NCI-H2171 treated with DMSO at 0.1 percent for 48 hours (cell line): ENCODE measurements around the gene CST3.
A peak's percentile ranks its signal among the peaks of the same experiment; 100 is the strongest.

ENCODE experiments used
- DNase-seq: peaks from one replicate; lab custom pipeline; 2025; lab: John Stamatoyannopoulos, UW

CST3 gene

GRCh38 chr20:23602241-23602640 lies 35.5 kb downstream of the CST3 start:
- DNase-seq, result no peak

GRCh38 chr20:23601715-23602114 lies 36.0 kb downstream of the CST3 start:
- no peak for DNase-seq

GRCh38 chr20:23598481-23598880 lies 39.3 kb downstream of the CST3 start:
- no peak for DNase-seq

GRCh38 chr20:23596579-23597250 lies 41.0 kb downstream of the CST3 start:
- DNase-seq, result no peak

GRCh38 chr20:23595941-23596340 lies 41.8 kb downstream of the CST3 start:
- DNase-seq, result no peak

- peak; percentile 19 for DNase-seq
These were observed 49.0 kb downstream of the CST3 start for GRCh38 chr20:23588434-23589403.

GRCh38 chr20:23587631-23588030 lies 50.1 kb downstream of the CST3 start:
- no peak for DNase-seq

- DNase-seq, result no peak
These were observed 50.8 kb downstream of the CST3 start for GRCh38 chr20:23586735-23587525.

GRCh38 chr20:23585808-23586734 lies 51.7 kb downstream of the CST3 start:
- no peak for DNase-seq

- no peak for DNase-seq
These were observed 52.3 kb downstream of the CST3 start for GRCh38 chr20:23585449-23585807.

- DNase-seq, result no peak
These were observed 53.1 kb downstream of the CST3 start for GRCh38 chr20:23584434-23585199.
